HepG2 (cell line): Measurements from ENCODE around the gene SLC15A3. TPM values are rescaled to one million over a fixed set of nuclear protein-coding genes. Genes with fewer than 3 reads are reported as not detected.

Source experiments
- BCL3 ChIP-seq: sonication (generic); formaldehyde crosslinking; IDR thresholded peaks from 2 replicates; pipeline ENCODE4 v1.5.1; 2020; ENCODE audit warnings: mild to moderate bottlenecking, missing genetic modification reagents, moderate library complexity
- GLI4 ChIP-seq: sonication (generic); formaldehyde crosslinking; IDR thresholded peaks from 2 replicates; pipeline ENCODE4 v1.5.1; 2020; ENCODE audit warnings: missing genetic modification reagents, mild to moderate bottlenecking, moderate library complexity, borderline replicate concordance
- IRF9 ChIP-seq: sonication (generic); formaldehyde crosslinking; IDR thresholded peaks from 2 replicates; pipeline ENCODE4 v1.8.0; 2022; ENCODE audit warnings: missing genetic modification reagents, mild to moderate bottlenecking, borderline replicate concordance
- KAT7 ChIP-seq: IDR thresholded peaks from 2 replicates; pipeline ENCODE4 v1.6.1; 2018; ENCODE audit warnings: borderline replicate concordance, missing compliant biosample characterization
- NFE2 ChIP-seq: sonication (generic); formaldehyde crosslinking; IDR thresholded peaks from 2 replicates; pipeline ENCODE4 v1.4.0; 2020; ENCODE audit warnings: missing genetic modification reagents
- NFRKB ChIP-seq: fragments of 450-650 bp; IDR thresholded peaks from 2 replicates; pipeline ENCODE4 v1.6.1; 2017
- PHB2 ChIP-seq: fragments of 450-650 bp; IDR thresholded peaks from 2 replicates; pipeline ENCODE4 v1.6.1; 2018; ENCODE audit not compliant: partially characterized antibody
- RARG ChIP-seq: sonication (generic); formaldehyde crosslinking; IDR thresholded peaks from 2 replicates; pipeline ENCODE4 v1.4.0; 2020; ENCODE audit warnings: low read depth, mild to moderate bottlenecking, missing genetic modification reagents
- RFXANK ChIP-seq: IDR thresholded peaks from 2 replicates; pipeline ENCODE4 v1.6.1; 2016
- THYN1 ChIP-seq: sonication (generic); formaldehyde crosslinking; IDR thresholded peaks from 2 replicates; pipeline ENCODE4 v1.8.1; 2023; ENCODE audit warnings: low read depth, mild to moderate bottlenecking, moderate library complexity, missing genetic modification reagents, borderline replicate concordance
- ZFAT ChIP-seq: sonication (generic); formaldehyde crosslinking; conservative IDR thresholded peaks from 2 replicates; pipeline ENCODE4 v1.8.1; 2023; ENCODE audit warnings: missing genetic modification reagents, inconsistent platforms
- ZNF616 ChIP-seq: sonication (generic); formaldehyde crosslinking; IDR thresholded peaks from 2 replicates; pipeline ENCODE4 v1.5.0; 2020; ENCODE audit warnings: low read depth, mild to moderate bottlenecking, missing genetic modification reagents
- ZNF781 ChIP-seq: sonication (generic); formaldehyde crosslinking; IDR thresholded peaks from 2 replicates; pipeline ENCODE4 v1.5.1; 2020; ENCODE audit warnings: borderline replicate concordance, mild to moderate bottlenecking, missing genetic modification reagents; ENCODE audit errors: not compliant biosample characterization
- polyA plus RNA-seq, 8 experiments: library from polyadenylated mRNA; depleted of rRNA in 3 of 8; stranded (reverse) in 7 of 8; unstranded in 1 of 8; fragments of >200 nt; fragmentation: Illumina TruSeq in 4 of 8; extraction: Trizol in 4 of 8; gene quantifications; 2 replicates each; pipeline versions ENCODE4 v1.2.1 to v1.2.3, GENCODE V29; 2011 to 2016; ENCODE audit warnings: low read depth in 4 of 8, missing spikeins in 1 of 8, mixed read lengths in 1 of 8; ENCODE audit not compliant: insufficient read depth in 1 of 8
- total RNA-seq, 5 experiments: library from RNA; depleted of rRNA; stranded (reverse); fragments of >200 nt; fragmentation: Illumina TruSeq; extraction: Trizol; gene quantifications; 2 replicates each; pipeline ENCODE4 v1.2.3, GENCODE V29; 2016; ENCODE audit warnings: low read depth in 1 of 5
- TF ChIP-seq, protein P1 (sequence below): sonication (generic); formaldehyde crosslinking; conservative IDR thresholded peaks from 2 replicates; pipeline ENCODE4 v1.4.0; 2020; ENCODE audit warnings: missing genetic modification reagents
- TF ChIP-seq, protein P2 (sequence below), 2 experiments: fragments of 450-650 bp in 1 of 2; sonication (generic) in 1 of 2; formaldehyde crosslinking in 1 of 2; IDR thresholded peaks; 2 replicates each; pipeline versions ENCODE4 v1.6.1 to v1.8.0; 2016 to 2022; ENCODE audit warnings: antibody characterized with exemption in 1 of 2, mild to moderate bottlenecking in 1 of 2, missing genetic modification reagents in 1 of 2

Gene SLC15A3
- total and polyA plus RNA-seq, 2 of the 13 experiments (the other 11 are each of a cell fraction or from before 2014, with no cell fraction given): 0.45 to 0.77 TPM

DNA sequence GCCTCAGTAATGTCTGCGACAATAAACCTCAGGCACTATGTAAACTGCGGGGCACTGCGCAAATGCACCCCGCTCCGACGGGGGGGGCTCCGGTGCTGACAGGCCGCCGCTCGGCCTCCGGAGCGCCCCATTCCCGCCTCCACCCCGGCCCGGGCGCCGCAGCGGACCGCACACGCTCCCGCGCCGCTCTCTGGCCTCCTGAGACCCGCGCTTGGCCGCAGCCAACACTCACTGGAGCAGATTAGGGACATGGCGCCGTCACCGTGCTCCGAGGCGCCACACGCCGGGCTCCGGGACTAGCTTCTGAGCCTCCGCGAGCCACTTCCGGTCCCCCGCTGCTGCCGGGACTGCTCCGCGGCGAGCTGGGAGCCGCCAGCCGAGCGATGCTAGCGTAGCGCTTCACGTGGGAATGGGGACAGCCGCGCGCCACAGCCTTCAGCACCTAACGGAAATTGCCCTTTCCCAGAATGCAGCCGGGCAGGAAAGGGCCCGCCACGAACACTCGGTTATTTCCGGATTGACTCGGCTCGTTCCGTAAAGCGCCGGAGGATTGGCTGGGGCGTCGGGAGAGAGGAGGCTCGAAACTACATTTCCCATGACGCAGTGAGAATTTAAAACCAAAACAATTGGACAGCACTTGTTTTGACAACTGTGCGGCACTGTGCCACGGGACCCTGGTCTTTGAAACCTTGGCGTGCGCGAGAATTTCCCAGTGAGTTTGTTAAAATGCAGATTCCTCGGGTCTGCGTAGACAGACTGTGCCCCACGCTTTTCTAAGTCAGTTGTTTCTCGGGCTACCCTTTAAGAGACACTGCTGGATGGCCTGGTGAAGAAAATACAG, 45.6 kb downstream of the SLC15A3 start, which contains the start of gene PRPF19 (continued):
- TF ChIP-seq THYN1 (CRISPR knock-in tag) (no peak), RARG (CRISPR knock-in tag) (no peak), PHB2 (no peak), GLI4 (CRISPR knock-in tag) (0 out of 2 replicates have a peak, but pooled peaks have one; percentile 69), ZNF616 (CRISPR knock-in tag) (peak; percentile 72; the same call in 1 of the 2 replicates), BCL3 (CRISPR knock-in tag) (peak; percentile 82; the same call in 1 of the 2 replicates), KAT7 (CRISPR knock-in tag) (peak; percentile 35; the same call in 1 of the 2 replicates), ZNF781 (CRISPR knock-in tag) (no peak), NFRKB (no peak), RFXANK (CRISPR knock-in tag) (no peak), NFE2 (no peak), IRF9 (CRISPR knock-in tag) (no peak; the same call in 1 of the 2 replicates), ZFAT (CRISPR knock-in tag) (no peak)
- TF ChIP-seq, protein P1, sequence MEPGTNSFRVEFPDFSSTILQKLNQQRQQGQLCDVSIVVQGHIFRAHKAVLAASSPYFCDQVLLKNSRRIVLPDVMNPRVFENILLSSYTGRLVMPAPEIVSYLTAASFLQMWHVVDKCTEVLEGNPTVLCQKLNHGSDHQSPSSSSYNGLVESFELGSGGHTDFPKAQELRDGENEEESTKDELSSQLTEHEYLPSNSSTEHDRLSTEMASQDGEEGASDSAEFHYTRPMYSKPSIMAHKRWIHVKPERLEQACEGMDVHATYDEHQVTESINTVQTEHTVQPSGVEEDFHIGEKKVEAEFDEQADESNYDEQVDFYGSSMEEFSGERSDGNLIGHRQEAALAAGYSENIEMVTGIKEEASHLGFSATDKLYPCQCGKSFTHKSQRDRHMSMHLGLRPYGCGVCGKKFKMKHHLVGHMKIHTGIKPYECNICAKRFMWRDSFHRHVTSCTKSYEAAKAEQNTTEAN (CRISPR knock-in tag): no peak
- TF ChIP-seq, protein P2, sequence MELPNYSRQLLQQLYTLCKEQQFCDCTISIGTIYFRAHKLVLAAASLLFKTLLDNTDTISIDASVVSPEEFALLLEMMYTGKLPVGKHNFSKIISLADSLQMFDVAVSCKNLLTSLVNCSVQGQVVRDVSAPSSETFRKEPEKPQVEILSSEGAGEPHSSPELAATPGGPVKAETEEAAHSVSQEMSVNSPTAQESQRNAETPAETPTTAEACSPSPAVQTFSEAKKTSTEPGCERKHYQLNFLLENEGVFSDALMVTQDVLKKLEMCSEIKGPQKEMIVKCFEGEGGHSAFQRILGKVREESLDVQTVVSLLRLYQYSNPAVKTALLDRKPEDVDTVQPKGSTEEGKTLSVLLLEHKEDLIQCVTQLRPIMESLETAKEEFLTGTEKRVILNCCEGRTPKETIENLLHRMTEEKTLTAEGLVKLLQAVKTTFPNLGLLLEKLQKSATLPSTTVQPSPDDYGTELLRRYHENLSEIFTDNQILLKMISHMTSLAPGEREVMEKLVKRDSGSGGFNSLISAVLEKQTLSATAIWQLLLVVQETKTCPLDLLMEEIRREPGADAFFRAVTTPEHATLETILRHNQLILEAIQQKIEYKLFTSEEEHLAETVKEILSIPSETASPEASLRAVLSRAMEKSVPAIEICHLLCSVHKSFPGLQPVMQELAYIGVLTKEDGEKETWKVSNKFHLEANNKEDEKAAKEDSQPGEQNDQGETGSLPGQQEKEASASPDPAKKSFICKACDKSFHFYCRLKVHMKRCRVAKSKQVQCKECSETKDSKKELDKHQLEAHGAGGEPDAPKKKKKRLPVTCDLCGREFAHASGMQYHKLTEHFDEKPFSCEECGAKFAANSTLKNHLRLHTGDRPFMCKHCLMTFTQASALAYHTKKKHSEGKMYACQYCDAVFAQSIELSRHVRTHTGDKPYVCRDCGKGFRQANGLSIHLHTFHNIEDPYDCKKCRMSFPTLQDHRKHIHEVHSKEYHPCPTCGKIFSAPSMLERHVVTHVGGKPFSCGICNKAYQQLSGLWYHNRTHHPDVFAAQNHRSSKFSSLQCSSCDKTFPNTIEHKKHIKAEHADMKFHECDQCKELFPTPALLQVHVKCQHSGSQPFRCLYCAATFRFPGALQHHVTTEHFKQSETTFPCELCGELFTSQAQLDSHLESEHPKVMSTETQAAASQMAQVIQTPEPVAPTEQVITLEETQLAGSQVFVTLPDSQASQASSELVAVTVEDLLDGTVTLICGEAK (IDR thresholded peaks at IDR 0.05): no peak
- TF ChIP-seq, protein P2 (CRISPR knock-in tag; IDR thresholded peaks at IDR 0.05): peak; percentile 80; the same call in 1 of the 2 replicates
